Nephron progenitor cell (in vitro differentiated cells): Measurements from ENCODE around the gene PCDH9.

Experiments used
- DNase-seq: peaks from one replicate; pipeline ENCODE4 v3.0.0; 2021
- H3K27ac Mint-ChIP-seq: 2 replicates; pipeline ENCODE4 v1.8.0; 2021; ENCODE audit warnings: mild to moderate bottlenecking, moderate library complexity, mixed read lengths
- H3K27me3 Mint-ChIP-seq: 2 replicates; pipeline ENCODE4 v1.8.0; 2021; ENCODE audit warnings: mild to moderate bottlenecking, low read depth, mixed read lengths; ENCODE audit not compliant: poor library complexity
- H3K36me3 Mint-ChIP-seq: 2 replicates; pipeline ENCODE4 v1.8.0; 2021; ENCODE audit warnings: low read depth, mixed read lengths
- H3K4me1 Mint-ChIP-seq: 2 replicates; pipeline ENCODE4 v1.8.0; 2021; ENCODE audit warnings: mixed read lengths
- H3K4me3 Mint-ChIP-seq: 2 replicates; pipeline ENCODE4 v1.8.0; 2021; ENCODE audit warnings: mild to moderate bottlenecking, moderate library complexity, mixed read lengths
- H3K9me3 Mint-ChIP-seq: 2 replicates; pipeline ENCODE4 v1.8.0; 2021; ENCODE audit warnings: mild to moderate bottlenecking, moderate library complexity, mixed read lengths
- CTCF ChIP-seq: fragments of 200-600 bp; sonication (generic); IDR thresholded peaks from 2 replicates; pipeline ENCODE4 v1.5.0; 2021; ENCODE audit warnings: antibody characterized with exemption

PCDH9 gene

GRCh38 chr13:66972659-66973058 is 257.5 kb downstream of the PCDH9 start:
- H3K9me3 Mint-ChIP-seq = no peaks in the 10 kb centered on the region
- TF ChIP-seq CTCF = no peak
- H3K27ac Mint-ChIP-seq = no peak overlapping the region
- no peak for DNase-seq
- peaks cover 19% of the 10 kb centered on the region for H3K4me1 Mint-ChIP-seq
- no peak overlapping the region for H3K4me3 Mint-ChIP-seq
- no peaks in the 10 kb centered on the region for H3K36me3 Mint-ChIP-seq
- no peaks in the 10 kb centered on the region for H3K27me3 Mint-ChIP-seq

- Mint-ChIP-seq H3K27me3 (no peaks in the 10 kb centered on the region), H3K4me1 (peaks cover 19% of the 10 kb centered on the region), H3K27ac (no peak overlapping the region), H3K4me3 (no peak overlapping the region), H3K9me3 (no peaks in the 10 kb centered on the region), H3K36me3 (no peaks in the 10 kb centered on the region)
- no peak for DNase-seq
- no peak for TF ChIP-seq CTCF
Observed at GRCh38 chr13:66971004-66971403, 259.1 kb downstream of the PCDH9 start.

GRCh38 chr13:66969291-66969690 is 260.8 kb downstream of the PCDH9 start:
- no peak for TF ChIP-seq CTCF
- Mint-ChIP-seq H3K9me3 (no peaks in the 10 kb centered on the region), H3K4me3 (no peak overlapping the region), H3K27ac (no peak overlapping the region), H3K27me3 (no peaks in the 10 kb centered on the region), H3K4me1 (peaks cover 16% of the 10 kb centered on the region), H3K36me3 (no peaks in the 10 kb centered on the region)
- no peak for DNase-seq

- H3K9me3 Mint-ChIP-seq = no peaks in the 10 kb centered on the region
- H3K4me3 Mint-ChIP-seq = no peak overlapping the region
- H3K4me1 Mint-ChIP-seq = peaks cover 4% of the 10 kb centered on the region
- H3K36me3 Mint-ChIP-seq = no peaks in the 10 kb centered on the region
- no peaks in the 10 kb centered on the region for H3K27me3 Mint-ChIP-seq
- no peak overlapping the region for H3K27ac Mint-ChIP-seq
- no peak for TF ChIP-seq CTCF
- DNase-seq = no peak
Observed at GRCh38 chr13:66967811-66968597, 262.1 kb downstream of the PCDH9 start.

GRCh38 chr13:66965181-66965580 is 265.0 kb downstream of the PCDH9 start:
- H3K27me3 Mint-ChIP-seq = no peaks in the 10 kb centered on the region
- no peaks in the 10 kb centered on the region for H3K36me3 Mint-ChIP-seq
- no peak for TF ChIP-seq CTCF
- no peak overlapping the region for H3K4me3 Mint-ChIP-seq
- no peak overlapping the region for H3K27ac Mint-ChIP-seq
- DNase-seq = no peak
- no peaks in the 10 kb centered on the region for H3K4me1 Mint-ChIP-seq
- no peaks in the 10 kb centered on the region for H3K9me3 Mint-ChIP-seq

GRCh38 chr13:66962953-66963352 is 267.2 kb downstream of the PCDH9 start:
- Mint-ChIP-seq H3K27me3 (no peaks in the 10 kb centered on the region), H3K9me3 (no peaks in the 10 kb centered on the region), H3K36me3 (no peaks in the 10 kb centered on the region), H3K4me3 (no peak overlapping the region), H3K27ac (no peak overlapping the region), H3K4me1 (no peaks in the 10 kb centered on the region)
- no peak for TF ChIP-seq CTCF
- DNase-seq = no peak
